Measurements from ENCODE around the gene SGTA. TPM values are rescaled to one million over a fixed set of nuclear protein-coding genes. Genes with fewer than 3 reads are reported as not detected.

The SGTA gene
- total and polyA plus RNA-seq, 2 of the 8 experiments (the other 6 are each of a cell fraction or from before 2014, with no cell fraction given), result 86.8 to 130 TPM

DNA sequence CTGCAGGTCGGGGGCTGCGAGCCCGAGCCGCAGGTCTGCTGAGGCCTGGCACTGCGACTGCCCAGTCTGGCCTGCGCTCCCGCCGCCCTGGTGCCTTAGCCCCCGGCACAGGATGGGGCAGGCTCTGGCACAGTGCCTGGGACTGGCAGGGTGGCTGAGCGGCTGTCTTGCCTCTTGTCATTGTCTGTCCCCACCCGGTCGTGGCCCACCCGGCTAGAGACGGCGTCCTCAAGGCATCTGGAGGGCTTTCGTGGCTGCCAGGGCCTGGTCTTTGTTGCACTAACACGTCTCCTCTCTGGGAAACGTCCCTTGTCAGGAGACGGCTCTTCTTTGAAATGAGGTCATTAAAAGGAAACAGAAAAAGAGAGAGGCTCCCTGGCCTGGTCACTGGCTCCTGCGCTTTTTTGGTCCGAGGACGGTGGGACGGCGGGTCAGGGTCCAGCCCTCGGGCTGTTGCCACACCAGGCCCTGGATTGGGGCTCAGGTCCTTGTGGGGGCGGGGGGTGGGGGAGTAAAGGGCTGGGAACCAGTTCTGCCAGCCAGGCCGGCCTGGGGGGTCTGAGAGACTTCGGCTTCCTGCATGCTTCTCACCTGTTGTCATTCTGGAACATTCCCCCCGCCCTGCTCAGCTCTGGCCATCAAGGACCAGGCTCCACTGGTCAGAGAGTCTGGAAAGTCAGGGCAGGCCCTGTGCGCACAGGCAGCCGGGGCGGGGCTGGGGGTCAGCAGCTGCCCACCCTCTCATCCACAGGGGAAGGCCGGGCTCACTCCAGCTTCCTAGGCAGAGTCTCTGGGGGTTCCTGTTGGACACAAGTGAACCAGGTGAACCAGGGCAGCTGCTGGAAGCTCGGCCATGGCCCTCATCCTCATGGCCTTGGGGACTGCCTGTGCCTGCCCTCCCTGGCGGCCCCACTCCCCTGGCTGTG is 30.4 kb upstream of the SGTA start (continued):
- no peak for TF ChIP-seq SUZ12 (IDR thresholded peaks at IDR 0.05; ENCODE audit: low read length)

Measured in H1 (cell line).